ENCODE data around the gene CMTM5.
"Not testable (repeated sequence)": the region's sequence is repeated elsewhere in the genome, so short reads cannot be mapped to it uniquely, and the experiment has no call there.

Gene CMTM5

GRCh38 chr14:23407516-23408306, 30.9 kb downstream of the CMTM5 start, which contains the start of gene MYH6:
MYH6 (minus strand) TSS chr14:23408273; CDS start chr14:23407223, 1,050 bp downstream.
- H3K4me1 ChIP-seq (ENCODE audit: control insufficient read depth, insufficient read depth, low read length) = no peaks in the 10 kb centered on the region
- H3K4me3 ChIP-seq (ENCODE audit: low read length) = no peak within 1 kb of the TSS
- no peak within 1 kb of the TSS for H3K9ac ChIP-seq (ENCODE audit: low read length)
- no peak within 1 kb of the TSS for H3K27ac ChIP-seq (ENCODE audit: low read depth, low read length)
- H3K36me3 ChIP-seq (ENCODE audit: control insufficient read depth, insufficient read depth, low read length) = no peaks in the 10 kb centered on the region
- no peaks in the 10 kb centered on the region for H3K27me3 ChIP-seq (ENCODE audit: control insufficient read depth, insufficient read depth, low read length)

GRCh38 chr14:23408307-23408630, 31.4 kb downstream of the CMTM5 start:
- Histone ChIP-seq H3K27me3 (ENCODE audit: control insufficient read depth, insufficient read depth, low read length) (no peaks in the 10 kb centered on the region), H3K9ac (ENCODE audit: low read length) (no peak overlapping the region), H3K36me3 (ENCODE audit: control insufficient read depth, insufficient read depth, low read length) (no peaks in the 10 kb centered on the region), H3K27ac (ENCODE audit: low read depth, low read length) (no peak overlapping the region), H3K4me3 (ENCODE audit: low read length) (no peak overlapping the region), H3K4me1 (ENCODE audit: control insufficient read depth, insufficient read depth, low read length) (no peaks in the 10 kb centered on the region)

- Histone ChIP-seq H3K4me1 (ENCODE audit: control insufficient read depth, insufficient read depth, low read length) (no peaks in the 10 kb centered on the region), H3K27me3 (ENCODE audit: control insufficient read depth, insufficient read depth, low read length) (no peaks in the 10 kb centered on the region), H3K36me3 (ENCODE audit: control insufficient read depth, insufficient read depth, low read length) (no peaks in the 10 kb centered on the region), H3K4me3 (ENCODE audit: low read length) (no peak overlapping the region), H3K9ac (ENCODE audit: low read length) (no peak overlapping the region), H3K27ac (ENCODE audit: low read depth, low read length) (no peak overlapping the region)
These were observed 32.6 kb downstream of the CMTM5 start for GRCh38 chr14:23409475-23409874.

- H3K27ac ChIP-seq (ENCODE audit: low read depth, low read length) = no peak overlapping the region
- H3K36me3 ChIP-seq (ENCODE audit: control insufficient read depth, insufficient read depth, low read length) = no peaks in the 10 kb centered on the region
- no peaks in the 10 kb centered on the region for H3K27me3 ChIP-seq (ENCODE audit: control insufficient read depth, insufficient read depth, low read length)
- H3K4me1 ChIP-seq (ENCODE audit: control insufficient read depth, insufficient read depth, low read length) = no peaks in the 10 kb centered on the region
- no peak overlapping the region for H3K4me3 ChIP-seq (ENCODE audit: low read length)
- H3K9ac ChIP-seq (ENCODE audit: low read length) = no peak overlapping the region
These were observed 33.3 kb downstream of the CMTM5 start for GRCh38 chr14:23409966-23410635.

- Histone ChIP-seq H3K27me3 (ENCODE audit: control insufficient read depth, insufficient read depth, low read length) (no peaks in the 10 kb centered on the region), H3K9ac (ENCODE audit: low read length) (no peak overlapping the region), H3K36me3 (ENCODE audit: control insufficient read depth, insufficient read depth, low read length) (no peaks in the 10 kb centered on the region), H3K4me3 (ENCODE audit: low read length) (no peak overlapping the region), H3K27ac (ENCODE audit: low read depth, low read length) (no peak overlapping the region), H3K4me1 (ENCODE audit: control insufficient read depth, insufficient read depth, low read length) (no peaks in the 10 kb centered on the region)
These were observed 35.0 kb downstream of the CMTM5 start for GRCh38 chr14:23411563-23412525.

- no peak overlapping the region for H3K27ac ChIP-seq (ENCODE audit: low read depth, low read length)
These were observed 36.8 kb downstream of the CMTM5 start for GRCh38 chr14:23413681-23414080.

GRCh38 chr14:23414254-23414653, 37.4 kb downstream of the CMTM5 start:
- Histone ChIP-seq H3K27ac (ENCODE audit: low read depth, low read length) (no peak overlapping the region), H3K36me3 (ENCODE audit: control insufficient read depth, insufficient read depth, low read length) (no peaks in the 10 kb centered on the region), H3K27me3 (ENCODE audit: control insufficient read depth, insufficient read depth, low read length) (peaks cover 2% of the 10 kb centered on the region)

More at GRCh38 chr14:23413681-23414080, 36.8 kb downstream of the CMTM5 start:
- no peak overlapping the region for H3K9ac ChIP-seq (ENCODE audit: low read length)
- no peak overlapping the region for H3K4me3 ChIP-seq (ENCODE audit: low read length)
- H3K27me3 ChIP-seq (ENCODE audit: control insufficient read depth, insufficient read depth, low read length) = peaks cover 2% of the 10 kb centered on the region
- no peaks in the 10 kb centered on the region for H3K36me3 ChIP-seq (ENCODE audit: control insufficient read depth, insufficient read depth, low read length)
- H3K4me1 ChIP-seq (ENCODE audit: control insufficient read depth, insufficient read depth, low read length) = no peaks in the 10 kb centered on the region

GRCh38 chr14:23414906-23415820, 38.3 kb downstream of the CMTM5 start:
- Histone ChIP-seq H3K9ac (ENCODE audit: low read length) (no peak overlapping the region), H3K4me1 (ENCODE audit: control insufficient read depth, insufficient read depth, low read length) (no peaks in the 10 kb centered on the region), H3K27me3 (ENCODE audit: control insufficient read depth, insufficient read depth, low read length) (peaks cover 2% of the 10 kb centered on the region), H3K4me3 (ENCODE audit: low read length) (no peak overlapping the region), H3K36me3 (ENCODE audit: control insufficient read depth, insufficient read depth, low read length) (no peaks in the 10 kb centered on the region), H3K27ac (ENCODE audit: low read depth, low read length) (no peak overlapping the region)

More at GRCh38 chr14:23414254-23414653, 37.4 kb downstream of the CMTM5 start:
- no peak overlapping the region for H3K9ac ChIP-seq (ENCODE audit: low read length)
- H3K4me3 ChIP-seq (ENCODE audit: low read length) = no peak overlapping the region
- no peaks in the 10 kb centered on the region for H3K4me1 ChIP-seq (ENCODE audit: control insufficient read depth, insufficient read depth, low read length)

- no peaks in the 10 kb centered on the region for H3K4me1 ChIP-seq (ENCODE audit: control insufficient read depth, insufficient read depth, low read length)
These were observed 39.3 kb downstream of the CMTM5 start for GRCh38 chr14:23415821-23416778.

GRCh38 chr14:23416801-23417200, 40.0 kb downstream of the CMTM5 start:
- H3K27ac ChIP-seq (ENCODE audit: low read depth, low read length) = no peak overlapping the region
- H3K36me3 ChIP-seq (ENCODE audit: control insufficient read depth, insufficient read depth, low read length) = no peaks in the 10 kb centered on the region
- no peak overlapping the region for H3K9ac ChIP-seq (ENCODE audit: low read length)
- peaks cover 2% of the 10 kb centered on the region for H3K27me3 ChIP-seq (ENCODE audit: control insufficient read depth, insufficient read depth, low read length)
- no peaks in the 10 kb centered on the region for H3K4me1 ChIP-seq (ENCODE audit: control insufficient read depth, insufficient read depth, low read length)
- no peak overlapping the region for H3K4me3 ChIP-seq (ENCODE audit: low read length)

More at GRCh38 chr14:23415821-23416778, 39.3 kb downstream of the CMTM5 start:
- H3K27ac ChIP-seq (ENCODE audit: low read depth, low read length) = no peak overlapping the region
- no peak overlapping the region for H3K4me3 ChIP-seq (ENCODE audit: low read length)
- H3K9ac ChIP-seq (ENCODE audit: low read length) = no peak overlapping the region
- H3K27me3 ChIP-seq (ENCODE audit: control insufficient read depth, insufficient read depth, low read length) = peaks cover 2% of the 10 kb centered on the region
- H3K36me3 ChIP-seq (ENCODE audit: control insufficient read depth, insufficient read depth, low read length) = no peaks in the 10 kb centered on the region

- not testable (repeated sequence) for H3K27ac ChIP-seq (ENCODE audit: low read depth, low read length); H3K4me1 ChIP-seq (ENCODE audit: control insufficient read depth, insufficient read depth, low read length); H3K27me3 ChIP-seq (ENCODE audit: control insufficient read depth, insufficient read depth, low read length); H3K36me3 ChIP-seq (ENCODE audit: control insufficient read depth, insufficient read depth, low read length); H3K9ac ChIP-seq (ENCODE audit: low read length); H3K4me3 ChIP-seq (ENCODE audit: low read length)
These were observed 40.4 kb downstream of the CMTM5 start for GRCh38 chr14:23417269-23417668.

All from rectal smooth muscle tissue (tissue), 1 donor.